Left lung (tissue), 10 donors: ENCODE results near the gene OCA2. TPM values are rescaled to one million over a fixed set of nuclear protein-coding genes. Genes with fewer than 3 reads are reported as not detected.

Experiments
- ATAC-seq: fragments of 200-7000 bp; cut with Tn5 transposase; one replicate; pipeline ENCODE4 v1.9.1; 2020; ENCODE audit warnings: moderate library complexity
- DNase-seq, 4 donors: peaks; one replicate each; pipeline ENCODE4 v3.0.0-alpha.2; 2013 to 2020
- H3K27ac ChIP-seq, 2 donors: fragments of 200-600 bp; sonication (generic) in 1 of 2; one replicate each; pipeline versions ENCODE4 v1.5.0 to v1.8.0; 2020 to 2021
- H3K27me3 ChIP-seq, 2 donors: fragments of 200-600 bp; sonication (generic) in 1 of 2; one replicate each; pipeline versions ENCODE4 v1.5.0 to v1.8.0; 2020 to 2021
- H3K36me3 ChIP-seq, 2 donors: fragments of 200-600 bp; sonication (generic) in 1 of 2; one replicate each; pipeline versions ENCODE4 v1.5.0 to v1.8.0; 2020 to 2021
- H3K4me1 ChIP-seq, 2 donors: fragments of 200-600 bp; one replicate each; pipeline ENCODE4 v1.8.0; 2021
- H3K4me3 ChIP-seq, 2 donors: fragments of 200-600 bp; sonication (generic) in 1 of 2; one replicate each; pipeline versions ENCODE4 v1.5.0 to v1.8.0; 2020 to 2021; ENCODE audit warnings: mild to moderate bottlenecking in 1 of 2
- H3K9me3 ChIP-seq, 2 donors: fragments of 200-600 bp; sonication (generic) in 1 of 2; one replicate each; pipeline versions ENCODE4 v1.5.0 to v1.8.0; 2020 to 2021
- CTCF ChIP-seq, 2 donors: fragments of 200-600 bp; sonication (generic) in 1 of 2; IDR thresholded peaks; one replicate each; pipeline versions ENCODE4 v1.5.0 to v1.8.0; 2021; ENCODE audit warnings: antibody characterized with exemption in 2 of 2
- intact Hi-C, 2 donors: fragments of 100-400 bp; cut with DNase I; formaldehyde crosslinking; loops; one replicate each; pipeline versions ENCODE4 v1.11.2 to v1.14.2; 2022
- polyA plus RNA-seq, 6 donors: library from polyadenylated mRNA; unstranded; fragments of 120-200 nt; gene quantifications; one replicate each; pipeline ENCODE4 v1.2.1, GENCODE V29; 2013; ENCODE audit not compliant: insufficient read length in 6 of 6
- total RNA-seq, 2 donors: library from RNA; stranded (reverse); fragmentation: NEBNext Ultra II Directional; extraction: Animal tissue kit (Norgen Biotek cat#: 25700); gene quantifications; one replicate each; pipeline ENCODE4 v1.2.1, GENCODE V29; 2021
- donor health status: DM: no; HTN: yes; CAD: no.
- donor health status: DM: no; HTN: no; CAD: no.

Gene OCA2
- total and polyA plus RNA-seq, 8 donors: 0.81 to 21.7 (median 13.2) TPM

GRCh38 chr15:27843146-27843545 lies 256.0 kb downstream of the OCA2 start:
- H3K27ac ChIP-seq: no peak overlapping the region
- H3K4me3 ChIP-seq: no peak overlapping the region
- no peak for DNase-seq
- peaks cover 0 to 11% of the 10 kb centered on the region in 2 donors for H3K9me3 ChIP-seq
- no peak for TF ChIP-seq CTCF (IDR thresholded peaks at IDR 0.05)
- ATAC-seq: no peak
- intact Hi-C loops: no loop called here
- H3K27me3 ChIP-seq: no peaks in the 10 kb centered on the region
- no peaks in the 10 kb centered on the region for H3K4me1 ChIP-seq
- H3K36me3 ChIP-seq: no peaks in the 10 kb centered on the region

DNA sequence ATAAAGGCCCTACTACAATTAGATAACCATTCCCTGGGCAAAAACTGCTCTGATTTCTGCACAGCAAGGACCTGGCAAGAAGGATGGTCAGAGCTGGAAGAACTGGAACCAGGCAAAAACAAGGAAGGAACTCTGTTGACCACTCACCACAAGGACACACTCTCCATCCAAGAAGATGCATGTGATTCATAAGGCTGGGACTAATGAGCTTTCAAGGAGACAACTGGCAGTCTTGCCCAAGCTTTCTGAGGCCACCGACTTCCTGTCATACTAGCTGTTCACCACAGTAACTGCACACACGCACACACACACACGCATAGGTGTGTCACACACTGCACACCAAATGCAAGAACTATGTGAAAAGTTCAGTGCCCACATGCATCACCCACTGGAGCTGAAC lies 256.6 kb downstream of the OCA2 start:
- no peak for ATAC-seq
- Histone ChIP-seq H3K4me3 (no peak overlapping the region), H3K9me3 (peaks cover 0 to 11% of the 10 kb centered on the region in 2 donors), H3K36me3 (no peaks in the 10 kb centered on the region), H3K27ac (no peak overlapping the region), H3K27me3 (no peaks in the 10 kb centered on the region), H3K4me1 (no peaks in the 10 kb centered on the region)
- no peak for TF ChIP-seq CTCF (IDR thresholded peaks at IDR 0.05)
- DNase-seq: no peak
- intact Hi-C loops: no loop called here

DNA sequence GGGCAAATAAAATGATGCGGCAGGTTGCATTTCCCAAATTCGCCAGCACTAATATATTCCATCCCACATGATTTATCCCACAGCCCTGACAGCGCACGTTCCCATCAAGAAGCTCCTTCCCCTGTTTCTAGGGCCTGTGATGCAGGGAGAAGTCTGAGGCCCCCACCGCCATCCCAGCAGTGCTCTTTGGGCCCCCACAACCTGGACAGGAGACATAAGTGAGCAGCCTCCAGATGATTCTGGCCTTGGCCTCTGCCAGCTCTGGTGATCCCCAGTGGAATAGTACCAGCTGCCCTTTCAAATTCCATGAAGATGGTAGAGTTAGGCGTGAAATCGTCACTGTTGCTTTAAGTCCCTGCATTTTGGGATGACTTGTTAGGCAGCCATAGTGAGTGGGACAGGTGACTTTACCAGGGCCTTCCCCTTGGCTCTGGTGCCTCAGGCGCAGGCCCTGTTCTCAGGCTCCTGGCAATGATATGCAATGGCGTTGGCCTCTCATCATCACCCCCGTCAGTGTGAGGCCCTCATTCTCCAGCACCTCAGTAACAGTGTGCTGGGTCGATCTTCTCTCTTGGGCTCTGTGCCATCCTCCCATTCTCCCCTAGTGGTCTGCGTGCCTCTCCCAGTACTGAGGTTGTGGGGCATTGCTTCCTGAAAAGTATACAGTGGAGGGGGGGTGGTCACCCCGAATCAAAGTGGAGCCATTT lies 263.7 kb downstream of the OCA2 start:
- no peak overlapping the region for H3K4me3 ChIP-seq
- no peak overlapping the region for H3K27ac ChIP-seq
- no peaks in the 10 kb centered on the region for H3K27me3 ChIP-seq
- H3K4me1 ChIP-seq: no peaks in the 10 kb centered on the region
- intact Hi-C loops: no loop called here
- DNase-seq (no peak), ATAC-seq (no peak)
- peaks cover 0 to 2% of the 10 kb centered on the region in 2 donors for H3K9me3 ChIP-seq
- no peaks in the 10 kb centered on the region for H3K36me3 ChIP-seq
- no peak for TF ChIP-seq CTCF (IDR thresholded peaks at IDR 0.05)

DNA sequence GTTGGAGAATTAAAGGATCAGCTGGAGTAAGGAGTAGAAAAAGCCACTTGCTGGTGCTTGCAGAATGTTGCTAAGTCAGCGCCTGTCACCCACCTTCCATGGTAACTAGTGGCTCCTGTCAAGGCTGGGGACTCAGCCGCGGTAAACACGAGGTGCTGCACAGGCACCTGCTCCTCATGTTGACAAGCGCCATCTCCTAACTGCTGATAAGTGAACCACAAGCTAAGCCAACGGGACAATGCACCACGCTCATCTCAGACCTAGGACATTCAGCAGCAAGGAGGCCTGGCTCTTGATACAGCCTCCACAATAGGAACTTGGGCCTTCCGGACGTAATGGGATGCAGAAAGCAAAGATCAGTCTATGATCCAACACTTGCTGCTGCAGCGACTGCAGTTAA lies 264.4 kb downstream of the OCA2 start:
- peaks cover 0 to 2% of the 10 kb centered on the region in 2 donors for H3K9me3 ChIP-seq
- no peak overlapping the region for H3K27ac ChIP-seq
- H3K36me3 ChIP-seq: no peaks in the 10 kb centered on the region
- H3K27me3 ChIP-seq: no peaks in the 10 kb centered on the region
- TF ChIP-seq CTCF (IDR thresholded peaks at IDR 0.05): no peak
- intact Hi-C loops: no loop called here
- H3K4me3 ChIP-seq: no peak overlapping the region
- no peak for ATAC-seq
- no peak for DNase-seq
- H3K4me1 ChIP-seq: no peaks in the 10 kb centered on the region

DNA sequence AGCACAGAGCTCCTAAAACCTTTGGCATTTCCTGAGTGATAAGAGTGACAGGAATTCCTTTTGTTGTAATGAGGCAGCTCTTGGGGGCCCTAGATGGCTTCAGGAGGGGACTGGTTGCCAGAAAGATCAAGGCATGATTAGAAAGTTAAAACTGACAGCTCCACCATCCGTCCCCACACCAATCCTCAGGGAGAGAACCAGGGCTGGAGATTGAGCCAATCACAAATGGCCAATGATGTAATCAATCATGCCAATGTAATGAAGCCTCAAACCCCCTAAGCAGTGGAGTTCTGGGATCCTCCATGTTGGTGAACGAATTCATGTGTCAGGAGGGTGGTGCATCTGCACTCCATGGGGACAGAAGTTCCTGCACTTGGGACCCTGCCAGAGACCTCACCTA lies 265.1 kb downstream of the OCA2 start:
- H3K4me3 ChIP-seq: no peak overlapping the region
- ATAC-seq (no peak), DNase-seq (no peak)
- no peaks in the 10 kb centered on the region for H3K4me1 ChIP-seq
- no peak for TF ChIP-seq CTCF (IDR thresholded peaks at IDR 0.05)
- H3K9me3 ChIP-seq: peaks cover 0 to 2% of the 10 kb centered on the region in 2 donors
- no peaks in the 10 kb centered on the region for H3K27me3 ChIP-seq
- no peak overlapping the region for H3K27ac ChIP-seq
- H3K36me3 ChIP-seq: no peaks in the 10 kb centered on the region
- intact Hi-C loops: no loop called here
